ENCODE data around the gene CYTH1. TPM values are rescaled to one million over a fixed set of nuclear protein-coding genes. Genes with fewer than 3 reads are reported as not detected.

Gene CYTH1
- total RNA-seq, 2 experiments from 2014 or later: 73.0 to 148 TPM

- ChIA-PET CTCF (ENCODE audit: unreplicated experiment) (interaction anchor here (1.0 kb wide), 1 partner anchor 21 kb away, joined by 7 read pairs; no protein-coding TSS in a partner anchor), POLR2A (interaction anchor here (0.5 to 7.1 kb wide), 6 partner anchors 11 to 1109 kb away, joined by 3 to 127 read pairs (median 4); no protein-coding TSS in a partner anchor)
- H3K36me3 ChIP-seq (ENCODE audit: insufficient read depth, low read length): peaks cover 6% of the 10 kb centered on the region; the same call in 1 of the 2 replicates
- intact Hi-C loops (cut with micrococcal nuclease; ENCODE audit: unreplicated experiment): loop anchor here (2.0 kb wide), 2 partner anchors 22 to 60 kb away; no protein-coding TSS in a partner anchor
- H3K4me3 ChIP-seq (ENCODE audit: low read depth, low read length, poor library complexity, severe bottlenecking): peak overlapping the region; percentile 62
- H3K79me2 ChIP-seq (ENCODE audit: insufficient read depth, low read depth, low read length): peaks cover 99% of the 10 kb centered on the region
- H4K20me1 ChIP-seq (ENCODE audit: insufficient read depth, low read length): no peaks in the 10 kb centered on the region; the same call in 1 of the 2 replicates
- peaks cover 94% of the 10 kb centered on the region for H3K4me1 ChIP-seq (ENCODE audit: insufficient read depth, low read length, poor library complexity, severe bottlenecking)
- peak; percentile 58 for DNase-seq (ENCODE audit: low spot score)
- H3K27ac ChIP-seq (ENCODE audit: low read depth, low read length, poor library complexity, severe bottlenecking): peak overlapping the region; percentile 88
- H3K9me2 ChIP-seq (ENCODE audit: insufficient read depth, low read length): no peaks in the 10 kb centered on the region
- no TSS peak for BruUV-seq (replicated peaks)
- H2AFZ ChIP-seq (ENCODE audit: low read length): peak overlapping the region; percentile 2; the same call in 1 of the 2 replicates
- TF ChIP-seq CTCF (conservative IDR thresholded peaks at IDR 0.05; ENCODE audit: low read length) (no peak), EZH2phosphoT487 (IDR thresholded peaks at IDR 0.05; ENCODE audit: borderline replicate concordance, low read depth, low read length) (no peak)
- no peaks in the 10 kb centered on the region for H3K9me3 ChIP-seq (ENCODE audit: low read length)
- H3K4me2 ChIP-seq (ENCODE audit: low read length): peak overlapping the region; percentile 89
Measured at GRCh38 chr17:78715000-78715771, 66.9 kb downstream of the CYTH1 start.

DNA sequence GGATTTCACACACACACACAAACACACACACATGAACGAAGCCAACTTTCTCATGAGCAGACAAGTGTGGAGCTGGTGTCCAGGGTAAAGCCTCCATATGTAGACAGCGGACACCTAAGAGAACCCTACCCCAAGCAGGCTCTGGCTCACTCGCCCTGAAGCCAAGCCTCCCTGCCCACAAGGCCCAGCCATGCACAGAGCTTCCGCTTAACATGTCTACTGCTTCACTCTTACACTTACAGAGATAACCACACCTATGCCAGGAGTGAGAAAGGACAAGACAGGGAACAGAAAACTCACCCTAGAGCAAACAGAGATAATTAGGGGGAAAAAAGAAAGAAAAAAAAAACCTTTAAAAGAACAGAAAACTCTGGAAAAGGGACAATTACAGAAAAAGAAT is 67.5 kb downstream of the CYTH1 start:
- Histone ChIP-seq H3K27ac (ENCODE audit: low read depth, low read length, poor library complexity, severe bottlenecking) (peak overlapping the region; percentile 88), H2AFZ (ENCODE audit: low read length) (no peak overlapping the region; the same call in 1 of the 2 replicates), H3K4me1 (ENCODE audit: insufficient read depth, low read length, poor library complexity, severe bottlenecking) (peaks cover 94% of the 10 kb centered on the region), H4K20me1 (ENCODE audit: insufficient read depth, low read length) (no peaks in the 10 kb centered on the region; the same call in 1 of the 2 replicates), H3K36me3 (ENCODE audit: insufficient read depth, low read length) (peaks cover 7% of the 10 kb centered on the region; the same call in 1 of the 2 replicates), H3K4me2 (ENCODE audit: low read length) (peak overlapping the region; percentile 89), H3K4me3 (ENCODE audit: low read depth, low read length, poor library complexity, severe bottlenecking) (peak overlapping the region; percentile 62), H3K9me3 (ENCODE audit: low read length) (no peaks in the 10 kb centered on the region), H3K9me2 (ENCODE audit: insufficient read depth, low read length) (no peaks in the 10 kb centered on the region), H3K79me2 (ENCODE audit: insufficient read depth, low read depth, low read length) (peaks cover 99% of the 10 kb centered on the region)
- intact Hi-C loops (cut with micrococcal nuclease; ENCODE audit: unreplicated experiment): loop anchor here (2.0 kb wide), 2 partner anchors 22 to 60 kb away; no protein-coding TSS in a partner anchor
- peak; percentile 72 for DNase-seq (ENCODE audit: low spot score)
- POLR2A ChIA-PET: interaction anchor here (0.7 to 7.1 kb wide), 2 partner anchors 24 to 1108 kb away, joined by 3 to 127 read pairs; no protein-coding TSS in a partner anchor
- TF ChIP-seq CTCF (conservative IDR thresholded peaks at IDR 0.05; ENCODE audit: low read length) (no peak), EZH2phosphoT487 (IDR thresholded peaks at IDR 0.05; ENCODE audit: borderline replicate concordance, low read depth, low read length) (no peak)
- BruUV-seq (replicated peaks): no TSS peak
- CTCF ChIA-PET (ENCODE audit: unreplicated experiment): interaction anchor here (1.4 kb wide), 1 partner anchor 26 kb away, joined by 4 read pairs; no protein-coding TSS in a partner anchor

Data from OCI-LY7 (cell line).